Ascending aorta (tissue), 2 donors: ENCODE measurements around the gene PDHX. TPM values are rescaled to one million over a fixed set of nuclear protein-coding genes. Genes with fewer than 3 reads are reported as not detected.

ENCODE experiments used
- DNase-seq, 2 donors: peaks; one replicate each; pipeline ENCODE4 v3.0.0-alpha.2; 2019; ENCODE audit warnings: low spot score in 2 of 2
- H3K27ac ChIP-seq, 2 donors: fragments of 200-600 bp; sonication (generic); one replicate each; pipeline ENCODE4 v1.5.1; 2016 to 2017; ENCODE audit warnings: mild to moderate bottlenecking in 1 of 2
- H3K27me3 ChIP-seq: fragments of 200-600 bp; sonication (generic); one replicate; pipeline ENCODE4 v1.5.1; 2017
- H3K36me3 ChIP-seq, 2 donors: fragments of 200-600 bp; sonication (generic); one replicate each; pipeline ENCODE4 v1.5.1; 2016
- H3K4me1 ChIP-seq, 2 donors: fragments of 200-600 bp; sonication (generic); one replicate each; pipeline ENCODE4 v1.5.1; 2016 to 2017; ENCODE audit warnings: mild to moderate bottlenecking in 1 of 2
- H3K4me3 ChIP-seq, 2 donors: fragments of 200-600 bp; sonication (generic); one replicate each; pipeline ENCODE4 v1.5.1; 2016 to 2017; ENCODE audit warnings: mild to moderate bottlenecking in 1 of 2
- H3K9me3 ChIP-seq, 2 donors: fragments of 200-600 bp; sonication (generic); one replicate each; pipeline ENCODE4 v1.5.1; 2016
- intact Hi-C: fragments of 100-400 bp; cut with DNase I; formaldehyde crosslinking; loops from one replicate; pipeline ENCODE4 v1.15.1; 2023
- total RNA-seq: library from RNA; depleted of rRNA; stranded (reverse); fragments of >200 nt; gene quantifications from one replicate; pipeline ENCODE4 v1.1.0, GENCODE V29; 2016
- TF ChIP-seq, protein P1 (sequence below), 3 experiments: fragments of 200-600 bp in 2 of 3; fragments of 450-650 bp in 1 of 3; sonication (generic) in 2 of 3; IDR thresholded peaks; one replicate each; pipeline ENCODE4 v1.5.1; 2016 to 2019; ENCODE audit warnings: antibody characterized with exemption in 3 of 3, mild to moderate bottlenecking in 1 of 3, moderate library complexity in 1 of 3

Gene PDHX
- total RNA-seq, 1 donor from 2014 or later, result 23.3 TPM

DNA sequence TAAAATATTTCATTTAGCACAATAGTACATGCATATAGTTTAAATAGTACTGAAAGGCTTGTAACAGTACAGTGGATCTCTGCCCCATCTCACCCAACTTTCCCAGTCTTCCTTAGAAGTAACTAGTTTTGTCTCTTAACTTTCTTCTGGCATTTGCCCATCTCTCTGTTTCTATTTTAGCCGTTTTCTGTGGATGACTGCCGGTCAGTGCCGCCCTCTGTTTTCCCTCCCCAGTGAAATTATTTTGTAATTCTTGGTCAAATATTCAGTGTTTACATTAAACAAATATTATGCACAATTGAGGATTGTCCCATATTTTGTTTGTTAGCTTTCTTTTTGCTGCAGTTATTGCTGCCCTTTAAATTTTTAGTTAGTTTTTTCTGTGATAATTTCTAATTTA is 8.3 kb downstream of the PDHX start:
- Histone ChIP-seq H3K4me3 (no peak overlapping the region), H3K4me1 (peaks cover 6 to 7% of the 10 kb centered on the region in 2 donors), H3K27ac (no peak overlapping the region), H3K9me3 (no peaks in the 10 kb centered on the region), H3K27me3 (no peaks in the 10 kb centered on the region), H3K36me3 (no peaks in the 10 kb centered on the region)
- DNase-seq, result no peak
- intact Hi-C loops, result no loop called here
- TF ChIP-seq, protein P1, sequence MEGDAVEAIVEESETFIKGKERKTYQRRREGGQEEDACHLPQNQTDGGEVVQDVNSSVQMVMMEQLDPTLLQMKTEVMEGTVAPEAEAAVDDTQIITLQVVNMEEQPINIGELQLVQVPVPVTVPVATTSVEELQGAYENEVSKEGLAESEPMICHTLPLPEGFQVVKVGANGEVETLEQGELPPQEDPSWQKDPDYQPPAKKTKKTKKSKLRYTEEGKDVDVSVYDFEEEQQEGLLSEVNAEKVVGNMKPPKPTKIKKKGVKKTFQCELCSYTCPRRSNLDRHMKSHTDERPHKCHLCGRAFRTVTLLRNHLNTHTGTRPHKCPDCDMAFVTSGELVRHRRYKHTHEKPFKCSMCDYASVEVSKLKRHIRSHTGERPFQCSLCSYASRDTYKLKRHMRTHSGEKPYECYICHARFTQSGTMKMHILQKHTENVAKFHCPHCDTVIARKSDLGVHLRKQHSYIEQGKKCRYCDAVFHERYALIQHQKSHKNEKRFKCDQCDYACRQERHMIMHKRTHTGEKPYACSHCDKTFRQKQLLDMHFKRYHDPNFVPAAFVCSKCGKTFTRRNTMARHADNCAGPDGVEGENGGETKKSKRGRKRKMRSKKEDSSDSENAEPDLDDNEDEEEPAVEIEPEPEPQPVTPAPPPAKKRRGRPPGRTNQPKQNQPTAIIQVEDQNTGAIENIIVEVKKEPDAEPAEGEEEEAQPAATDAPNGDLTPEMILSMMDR (IDR thresholded peaks at IDR 0.05), result no peak

DNA sequence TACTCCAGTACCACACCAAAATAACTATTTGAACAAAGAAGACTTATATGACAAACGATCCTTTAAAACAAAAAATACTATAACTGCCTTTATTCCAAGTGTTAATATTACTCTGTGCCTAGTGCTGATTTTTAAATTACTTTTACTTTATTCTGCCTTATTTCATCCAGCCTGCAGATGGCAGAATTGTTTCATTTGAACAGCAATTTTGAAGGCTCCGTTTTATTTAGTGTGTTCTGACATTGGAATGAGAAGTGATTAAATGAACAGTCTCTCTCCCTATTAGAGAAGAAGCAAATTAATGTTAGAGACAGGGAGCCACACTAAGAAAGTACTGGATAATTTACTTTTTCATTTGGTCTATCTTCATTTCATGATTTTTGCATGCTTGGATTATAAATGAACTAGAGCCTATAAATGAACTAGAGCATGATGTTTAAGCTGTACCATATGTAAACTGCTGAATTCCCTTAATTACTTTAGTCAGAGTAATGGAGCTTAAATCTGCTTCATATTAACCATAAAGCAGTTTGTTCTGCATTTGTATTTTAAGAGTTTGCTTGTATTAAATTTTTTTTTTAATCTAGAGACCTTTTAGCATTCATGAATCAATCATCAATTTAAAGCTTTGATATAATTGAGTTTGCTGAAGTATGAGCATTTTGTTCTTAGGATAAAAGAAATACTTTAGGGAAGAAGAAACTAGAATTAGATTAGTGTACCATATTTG is 9.8 kb downstream of the PDHX start:
- Histone ChIP-seq H3K9me3 (no peaks in the 10 kb centered on the region), H3K36me3 (no peaks in the 10 kb centered on the region), H3K27ac (no peak overlapping the region), H3K4me1 (peaks cover 6 to 7% of the 10 kb centered on the region in 2 donors), H3K4me3 (no peak overlapping the region), H3K27me3 (no peaks in the 10 kb centered on the region)
- intact Hi-C loops, result loop anchor here (1.0 kb wide), 2 partner anchors 466 to 559 kb away; no protein-coding TSS in a partner anchor
- DNase-seq, result no peak
- TF ChIP-seq, protein P1 (IDR thresholded peaks at IDR 0.05), result peak; percentile 49 to 80 (median 51)

DNA sequence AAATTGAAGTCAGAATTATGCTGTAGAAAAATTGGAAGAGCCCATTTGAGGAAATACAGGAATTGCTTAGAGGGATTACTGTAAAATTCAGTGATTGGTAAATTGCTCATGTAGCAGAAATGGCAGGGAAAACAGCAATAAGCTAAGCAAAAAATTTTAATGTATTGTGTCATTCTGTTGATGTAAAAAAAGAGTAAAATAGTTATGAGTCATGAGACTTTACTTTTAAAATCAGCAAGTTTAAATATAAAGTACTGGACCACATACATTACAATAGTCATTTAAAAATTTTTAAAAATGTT is 10.4 kb downstream of the PDHX start:
- no peaks in the 10 kb centered on the region for H3K9me3 ChIP-seq
- intact Hi-C loops, result loop anchor here (1.0 kb wide), 2 partner anchors 466 to 559 kb away; no protein-coding TSS in a partner anchor

DNA sequence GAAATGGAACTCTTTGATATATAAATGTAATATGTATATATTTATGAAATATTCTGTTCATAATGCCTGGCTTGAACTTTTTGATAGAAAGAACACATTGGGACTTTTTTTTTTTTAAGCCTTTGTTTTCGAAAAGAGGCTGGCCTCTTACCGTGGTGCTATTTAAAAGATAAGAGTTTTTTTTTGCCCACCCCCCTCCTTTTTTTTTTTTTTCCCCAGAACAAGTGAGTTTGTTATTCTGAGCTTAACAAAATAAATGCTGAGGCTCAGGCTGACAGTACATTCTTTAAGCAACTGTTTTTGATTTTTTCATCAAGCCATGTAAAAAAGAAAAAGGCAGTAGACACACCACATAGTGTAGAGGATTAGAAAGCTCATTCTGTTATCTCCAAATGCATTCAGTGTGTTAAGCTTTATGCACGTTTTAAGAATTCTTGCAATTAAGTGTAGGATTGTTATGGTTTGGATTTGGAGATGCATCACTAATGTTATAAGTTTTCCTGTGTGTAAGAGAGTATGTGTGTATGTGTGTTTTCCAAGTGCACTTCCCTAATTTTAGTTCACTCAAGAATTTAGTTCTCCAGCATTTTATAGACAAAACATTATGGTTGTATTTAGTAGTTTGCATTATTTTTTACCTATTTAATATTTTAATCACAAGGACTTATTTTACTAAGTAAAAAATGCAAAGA is 12.0 kb downstream of the PDHX start:
- TF ChIP-seq, protein P1 (IDR thresholded peaks at IDR 0.05), result no peak
- DNase-seq, result no peak
- H3K27me3 ChIP-seq, result no peaks in the 10 kb centered on the region
- peaks cover 0 to 15% of the 10 kb centered on the region in 2 donors for H3K36me3 ChIP-seq
- no peaks in the 10 kb centered on the region for H3K9me3 ChIP-seq
- H3K4me3 ChIP-seq, result no peak overlapping the region
- H3K4me1 ChIP-seq, result peaks cover 6 to 7% of the 10 kb centered on the region in 2 donors
- intact Hi-C loops, result no loop called here
- H3K27ac ChIP-seq, result no peak overlapping the region

More for the DNA sequence above, 10.4 kb downstream of the PDHX start:
- H3K36me3 ChIP-seq, result peaks cover 0 to 4% of the 10 kb centered on the region in 2 donors
- no peak overlapping the region for H3K4me3 ChIP-seq
- H3K27ac ChIP-seq, result no peak overlapping the region
- no peaks in the 10 kb centered on the region for H3K27me3 ChIP-seq
- no peak for DNase-seq
- peaks cover 6 to 7% of the 10 kb centered on the region in 2 donors for H3K4me1 ChIP-seq
- TF ChIP-seq, protein P1 (IDR thresholded peaks at IDR 0.05), result no peak

DNA sequence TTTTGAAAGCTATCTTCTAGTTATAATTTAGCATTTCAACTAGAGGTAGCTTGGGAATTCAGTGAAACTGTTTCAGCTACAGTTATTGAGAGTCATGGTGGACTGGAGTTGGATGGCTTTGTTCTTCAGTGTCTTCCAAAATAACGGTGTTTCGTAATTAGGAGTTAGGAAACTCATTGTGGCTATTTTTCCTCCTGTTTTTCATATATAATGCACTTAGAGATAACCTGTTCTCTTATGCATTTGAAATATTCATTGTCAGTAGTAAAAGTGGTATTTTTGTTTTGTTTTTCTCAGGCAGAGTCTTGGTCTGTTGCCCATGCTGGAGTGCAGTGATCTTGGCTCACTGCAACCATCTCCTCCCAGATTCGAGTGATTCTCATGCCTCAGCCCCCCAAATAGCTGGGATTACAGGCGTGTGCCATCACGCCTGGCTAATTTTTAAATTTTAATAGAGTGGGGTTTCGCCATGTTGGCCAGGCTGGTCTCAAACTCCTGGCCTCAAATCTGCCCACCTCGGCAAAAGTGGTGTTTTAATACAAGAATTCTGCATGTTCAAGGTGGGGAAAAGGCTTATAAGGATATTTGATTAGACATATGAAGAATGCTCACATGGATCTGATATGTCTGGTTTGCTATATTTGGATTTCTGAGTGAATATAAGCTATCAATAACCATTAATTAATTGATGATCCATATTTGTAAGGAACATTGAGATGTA is 12.7 kb downstream of the PDHX start:
- peaks cover 0 to 17% of the 10 kb centered on the region in 2 donors for H3K36me3 ChIP-seq
- H3K4me1 ChIP-seq, result peaks cover 6 to 7% of the 10 kb centered on the region in 2 donors
- DNase-seq, result no peak
- H3K27ac ChIP-seq, result no peak overlapping the region
- TF ChIP-seq, protein P1 (IDR thresholded peaks at IDR 0.05), result no peak
- H3K4me3 ChIP-seq, result no peak overlapping the region
- intact Hi-C loops, result no loop called here
- H3K27me3 ChIP-seq, result no peaks in the 10 kb centered on the region
- H3K9me3 ChIP-seq, result no peaks in the 10 kb centered on the region
